WTC11 (cell line): ENCODE measurements around the gene ERICH6.

Source experiments
- ATF2 ChIP-seq: sonication (generic); formaldehyde crosslinking; IDR thresholded peaks from 2 replicates; pipeline ENCODE4 v1.8.1; 2022; ENCODE audit warnings: low read depth, missing genetic modification reagents, borderline replicate concordance
- MXD4 ChIP-seq: fragments of 250-450 bp; sonication (Bioruptor Pico); IDR thresholded peaks from 2 replicates; pipeline ENCODE4 v1.8.0; 2021; ENCODE audit warnings: mild to moderate bottlenecking, moderate library complexity, borderline replicate concordance
- TF ChIP-seq, protein P1 (sequence below): sonication (generic); formaldehyde crosslinking; IDR thresholded peaks from 2 replicates; pipeline ENCODE4 v1.8.1; 2023; ENCODE audit warnings: mild to moderate bottlenecking, missing genetic modification reagents, moderate library complexity

DNA sequence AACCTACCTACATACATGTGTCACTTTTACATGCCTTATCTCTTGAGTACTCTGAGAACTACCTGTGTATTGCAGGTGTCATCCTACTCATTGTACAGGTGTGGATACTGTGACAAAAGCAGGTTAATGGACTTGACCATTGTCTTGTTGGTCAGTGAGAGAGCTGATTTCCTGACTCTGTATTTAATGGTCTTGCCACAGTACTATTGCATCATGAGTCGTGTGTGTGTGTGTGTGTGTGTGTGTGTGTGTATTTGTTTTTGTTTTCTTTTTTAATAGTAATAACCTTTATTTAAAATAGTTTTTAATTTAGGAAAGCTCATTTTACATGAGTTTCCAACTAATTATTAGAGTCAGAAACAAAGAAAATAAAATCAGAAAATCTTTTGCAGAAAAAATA, 92.9 kb downstream of the ERICH6 start:
- no peak for TF ChIP-seq MXD4 (CRISPR knock-in tag)
- TF ChIP-seq ATF2 (CRISPR knock-in tag): no peak
- TF ChIP-seq, protein P1, sequence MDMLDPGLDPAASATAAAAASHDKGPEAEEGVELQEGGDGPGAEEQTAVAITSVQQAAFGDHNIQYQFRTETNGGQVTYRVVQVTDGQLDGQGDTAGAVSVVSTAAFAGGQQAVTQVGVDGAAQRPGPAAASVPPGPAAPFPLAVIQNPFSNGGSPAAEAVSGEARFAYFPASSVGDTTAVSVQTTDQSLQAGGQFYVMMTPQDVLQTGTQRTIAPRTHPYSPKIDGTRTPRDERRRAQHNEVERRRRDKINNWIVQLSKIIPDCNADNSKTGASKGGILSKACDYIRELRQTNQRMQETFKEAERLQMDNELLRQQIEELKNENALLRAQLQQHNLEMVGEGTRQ (CRISPR knock-in tag): no peak
